ENCODE results near the gene MAP6D1.

The MAP6D1 gene

DNA sequence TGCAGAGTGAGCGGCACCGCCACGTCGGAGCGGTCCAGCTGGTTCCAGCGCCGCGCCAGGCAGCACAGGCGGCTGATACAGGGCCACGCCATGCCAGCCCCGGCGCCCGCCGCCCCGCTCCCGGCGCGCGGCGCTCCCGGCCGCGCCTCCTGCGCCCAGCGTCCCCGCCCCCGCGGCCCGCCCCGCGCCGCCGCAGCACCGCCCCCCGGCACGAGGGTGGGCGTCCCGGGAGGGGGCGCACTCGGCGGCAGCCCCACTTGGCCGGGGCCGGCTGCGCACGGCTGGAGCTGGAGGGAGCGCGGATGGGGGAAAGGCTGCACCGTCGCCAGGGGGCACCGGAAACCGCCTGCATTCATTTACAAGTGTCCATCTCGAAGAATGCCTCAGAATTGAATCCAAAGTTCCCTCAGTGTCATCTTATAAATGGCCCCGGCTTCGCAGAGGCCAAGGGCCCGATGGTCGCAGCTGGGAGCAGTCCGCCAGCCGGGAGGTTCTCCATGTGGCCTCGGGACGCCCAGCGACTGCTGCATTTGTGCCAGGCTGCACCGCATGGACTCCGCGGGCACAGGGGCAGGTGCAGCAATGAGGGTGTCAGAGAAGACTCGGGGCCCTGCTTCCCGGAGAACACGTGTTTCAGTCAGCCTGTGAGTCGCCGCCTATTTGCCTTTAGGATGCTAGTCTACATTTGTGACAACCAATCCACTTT, at the start of gene MAP6D1:
TSS of gene MAP6D1 (minus strand) at position 122 of the 706 bp plus-strand sequence. CDS start at position 92, 30 bp downstream.
- no peak for DNase-seq

DNA sequence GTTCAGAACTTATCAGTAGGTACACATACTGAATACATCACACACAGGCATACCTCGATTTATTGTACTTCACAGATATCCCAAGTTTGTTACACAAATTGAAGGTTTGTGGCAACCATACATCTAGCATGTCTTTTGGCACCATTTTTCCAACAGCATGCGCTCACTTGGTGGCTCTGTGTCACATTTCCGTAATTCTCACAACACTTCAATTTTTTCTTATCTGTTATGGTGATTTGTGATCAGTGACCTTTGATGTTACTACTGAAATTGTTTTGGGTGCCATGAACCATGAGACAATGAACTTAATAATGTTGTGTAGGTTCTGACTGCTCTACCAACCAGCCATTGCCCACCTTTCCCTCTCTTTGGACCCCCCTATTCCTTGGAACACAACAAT, 48.5 kb upstream of the MAP6D1 start:
- DNase-seq = no peak

GRCh38 chr3:183871541-183871940, 46.2 kb upstream of the MAP6D1 start:
- no peak for DNase-seq

- no peak for DNase-seq
Observed at GRCh38 chr3:183870563-183870962, 45.2 kb upstream of the MAP6D1 start.

DNA sequence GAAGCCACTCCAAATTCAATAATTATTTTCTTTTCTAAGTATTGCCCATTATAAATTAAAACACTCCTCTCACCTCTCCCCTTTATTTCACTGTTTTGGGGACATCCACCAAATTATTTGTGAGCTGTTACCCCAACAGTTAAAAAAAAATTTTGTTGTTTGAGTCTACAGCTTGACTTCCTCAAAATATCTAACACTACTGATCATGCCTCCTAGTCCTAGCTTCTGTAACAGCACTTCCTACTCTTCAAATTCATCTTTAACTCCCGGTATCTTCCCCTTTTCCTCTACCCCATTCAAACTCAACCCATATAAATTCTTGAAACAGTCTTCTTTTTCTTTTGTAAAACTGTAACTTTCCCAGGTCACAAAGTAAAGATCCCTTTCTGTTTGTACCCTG, 43.4 kb upstream of the MAP6D1 start:
- DNase-seq = no peak

- DNase-seq = no peak
Observed at GRCh38 chr3:183862610-183863009, 37.2 kb upstream of the MAP6D1 start.

GRCh38 chr3:183857863-183858262, 32.5 kb upstream of the MAP6D1 start:
- DNase-seq = no peak

GRCh38 chr3:183854318-183855035, 29.1 kb upstream of the MAP6D1 start:
- no peak for DNase-seq

- DNase-seq = no peak
Observed at GRCh38 chr3:183845608-183846288, 20.4 kb upstream of the MAP6D1 start.

- no peak for DNase-seq
Observed at GRCh38 chr3:183845090-183845489, 19.7 kb upstream of the MAP6D1 start.

- no peak for DNase-seq
Observed at GRCh38 chr3:183844606-183845005, 19.2 kb upstream of the MAP6D1 start.

DNA sequence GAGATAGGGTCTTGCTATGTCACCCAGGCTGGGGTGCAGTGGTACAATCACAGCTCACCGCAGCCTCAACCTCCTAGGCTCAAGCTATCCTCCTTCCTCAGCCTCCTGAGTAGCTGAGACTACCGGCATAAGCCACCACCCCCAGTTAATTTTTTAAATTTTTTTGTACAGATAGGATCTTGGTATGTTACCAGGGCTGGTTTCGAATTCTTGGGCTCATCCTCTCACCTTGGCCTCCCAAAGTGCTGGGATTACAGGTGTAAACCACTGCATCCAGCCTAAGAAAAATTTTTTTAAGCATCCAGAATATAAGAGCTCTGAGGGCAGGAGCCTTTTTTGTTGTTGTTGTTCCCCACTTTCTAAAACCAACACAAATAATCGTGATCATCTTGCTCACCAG, 14.4 kb upstream of the MAP6D1 start:
- DNase-seq = no peak

DNA sequence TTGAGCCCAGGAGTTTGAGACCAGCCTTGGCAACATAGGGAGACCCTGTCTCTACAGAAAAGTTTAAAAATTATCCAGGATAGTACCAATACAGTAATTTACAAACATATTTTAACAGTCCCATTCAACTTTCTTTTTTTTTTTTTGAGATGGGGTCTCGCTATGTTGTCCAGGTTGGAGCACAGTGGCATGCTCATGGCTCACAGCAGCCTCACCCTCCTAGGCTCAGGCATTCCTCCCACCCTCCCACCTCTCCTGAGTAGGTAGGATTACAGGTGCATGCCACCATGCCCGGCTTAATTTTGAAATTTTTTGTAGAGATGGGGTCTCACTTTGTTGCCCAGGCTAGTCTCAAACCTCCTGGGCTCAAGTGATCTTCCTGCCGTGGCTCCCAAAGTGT, 12.5 kb upstream of the MAP6D1 start:
- DNase-seq = no peak

DNA sequence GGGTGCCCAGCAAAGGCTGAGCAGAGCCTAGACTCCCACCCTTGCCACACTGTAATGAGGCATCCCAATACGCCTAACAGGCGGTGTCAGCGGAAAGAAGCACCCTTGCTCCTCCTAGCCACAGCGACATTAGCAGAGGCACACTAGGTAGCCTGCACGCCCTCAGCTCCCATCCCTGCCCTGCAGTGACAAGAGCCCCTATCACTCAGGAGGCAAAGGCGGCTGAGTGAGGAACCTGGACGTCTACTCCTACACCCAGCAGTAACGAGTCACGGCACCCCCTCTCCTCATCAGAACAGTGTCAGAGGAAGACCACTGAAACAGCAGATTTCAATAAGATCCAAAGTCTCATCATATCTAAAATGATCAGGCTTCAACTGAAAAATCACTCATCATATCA, 12.0 kb upstream of the MAP6D1 start:
- DNase-seq = no peak

- DNase-seq = no peak
Observed at GRCh38 chr3:183833516-183833915, 8.1 kb upstream of the MAP6D1 start.

DNA sequence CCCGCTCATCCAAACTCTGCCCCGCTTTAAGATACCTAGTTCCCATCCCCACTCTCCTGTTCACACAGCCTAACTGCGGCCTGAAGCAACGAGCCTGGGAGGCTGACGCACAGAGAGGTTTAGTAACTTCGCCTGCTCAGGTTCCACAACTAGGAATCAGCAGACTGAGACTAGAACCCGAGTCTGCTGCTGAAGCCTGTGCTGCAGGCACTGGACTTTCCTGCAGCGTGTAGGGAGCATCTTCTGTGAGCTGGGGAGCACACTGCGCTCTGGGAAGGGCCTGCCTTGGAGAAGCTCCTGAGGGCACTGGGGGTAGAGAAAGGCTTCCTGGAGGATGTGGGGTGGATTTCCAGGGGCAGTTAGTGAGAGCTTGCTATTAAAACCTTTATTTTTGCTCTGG, 4.8 kb upstream of the MAP6D1 start:
- DNase-seq = no peak

DNA sequence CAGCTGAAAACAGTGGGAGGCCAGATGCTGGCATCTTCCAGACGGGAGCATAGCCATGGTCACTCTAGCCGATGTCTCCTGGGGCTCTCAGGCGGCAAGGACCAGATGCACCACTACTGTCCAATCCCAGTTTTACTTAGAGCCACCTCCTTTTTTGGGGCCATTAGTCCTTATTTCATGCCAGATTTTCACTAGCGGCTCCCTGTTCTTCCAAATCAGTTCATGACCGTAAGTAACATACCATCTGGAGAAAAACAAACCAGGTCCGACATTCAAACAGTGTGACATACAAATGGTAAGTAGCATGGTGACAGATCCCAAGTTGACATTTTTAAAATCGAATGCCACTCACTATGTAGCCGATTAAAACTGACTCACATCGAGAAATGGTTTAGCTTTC, 4.1 kb upstream of the MAP6D1 start:
- DNase-seq = no peak

GRCh38 chr3:183828538-183828870, 3.1 kb upstream of the MAP6D1 start:
- no peak for DNase-seq

- no peak for DNase-seq
Observed at GRCh38 chr3:183827809-183828537, 2.6 kb upstream of the MAP6D1 start.

DNA sequence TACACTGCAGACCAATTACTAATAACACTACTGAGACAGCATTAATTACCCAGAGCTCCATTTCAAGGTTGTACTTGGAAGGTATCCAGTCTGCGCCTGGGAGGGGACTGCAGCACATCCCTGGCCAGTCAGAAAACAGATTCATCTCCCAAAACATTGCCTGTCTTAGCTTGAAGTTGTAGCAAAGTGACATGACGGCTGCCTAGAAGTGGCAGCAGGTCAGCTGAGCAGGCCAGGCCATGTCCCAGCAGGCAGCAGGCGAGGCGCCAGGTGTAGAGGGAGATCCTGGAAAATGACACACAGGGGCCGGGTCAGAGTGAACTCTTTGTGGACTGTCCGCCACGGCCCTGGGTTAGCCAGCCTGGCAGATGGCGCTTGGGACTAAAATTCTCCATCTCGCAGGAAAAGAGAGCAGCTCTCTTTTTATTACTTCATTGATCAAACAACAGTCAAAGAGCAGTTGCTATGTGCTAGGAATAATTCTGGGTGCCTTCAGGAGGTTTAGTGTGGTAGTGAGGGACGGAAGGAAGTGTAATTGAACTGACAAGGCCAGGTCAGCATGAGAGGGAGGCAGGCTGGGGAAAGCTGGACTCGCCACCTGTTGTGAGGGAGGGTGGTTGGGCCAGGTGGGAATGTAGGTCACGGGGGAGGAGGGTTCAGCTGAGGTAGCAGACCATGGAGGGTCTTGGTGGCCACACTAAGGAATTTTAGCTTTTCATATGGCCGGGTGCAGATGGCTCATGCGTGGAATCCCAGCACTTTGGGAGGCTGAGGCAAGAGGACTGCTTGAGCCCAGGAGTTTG, 1.3 kb upstream of the MAP6D1 start:
- DNase-seq = no peak

GRCh38 chr3:183824761-183825455, 469 bp downstream of the MAP6D1 start:
- DNase-seq = no peak

GRCh38 chr3:183823963-183824362, 1.4 kb downstream of the MAP6D1 start:
- DNase-seq = no peak
